Panc1 (cell line): ENCODE results near the gene LIMCH1. TPM values are rescaled to one million over a fixed set of nuclear protein-coding genes. Genes with fewer than 3 reads are reported as not detected.

Experiments
- ATAC-seq: fragments of 200-7000 bp; cut with Tn5 transposase; 2 replicates; pipeline ENCODE4 v1.9.1; 2020; ENCODE audit warnings: mild to moderate bottlenecking, moderate library complexity
- BruUV-seq: library from RNA; stranded (reverse); fragments of 400-500 nt; replicated peaks from 2 replicates; lab custom pipeline; 2021; lab: Mats Ljungman, UMichigan
- CTCF ChIA-PET: fragments of 300-600 bp; sonication (Branson Sonifier 250); formaldehyde crosslinking; loops from one replicate; lab custom pipeline; 2022; ENCODE audit warnings: antibody characterized with exemption; lab: Charles Lee
- POLR2A ChIA-PET: fragments of 300-600 bp; sonication (Branson Sonifier 250); formaldehyde crosslinking; loops from one replicate; lab custom pipeline; 2022; ENCODE audit warnings: antibody characterized with exemption; lab: Charles Lee
- DNase-seq: peaks from one replicate; pipeline ENCODE4 v3.0.0-alpha.2; 2010; ENCODE audit warnings: low read depth, low spot score
- H3K27ac ChIP-seq: 2 replicates; pipeline ENCODE4 v1.5.1; 2011; ENCODE audit warnings: mild to moderate bottlenecking, low read length, inconsistent platforms
- H3K27me3 ChIP-seq: fragments of 200-500 bp; sonication (Bioruptor generic); 2 replicates; pipeline ENCODE4 v1.6.0; 2014; ENCODE audit warnings: low read length, inconsistent platforms; ENCODE audit not compliant: control insufficient read depth, insufficient read depth
- H3K36me3 ChIP-seq: fragments of 200-500 bp; sonication (Bioruptor generic); 2 replicates; pipeline ENCODE4 v1.5.1; 2014; ENCODE audit warnings: inconsistent platforms, mild to moderate bottlenecking, low read length, moderate library complexity; ENCODE audit not compliant: control insufficient read depth, insufficient read depth
- H3K4me1 ChIP-seq: 2 replicates; pipeline ENCODE4 v1.5.1; 2011; ENCODE audit warnings: inconsistent platforms, mild to moderate bottlenecking, low read length, moderate library complexity; ENCODE audit not compliant: control insufficient read depth, insufficient read depth
- H3K4me3 ChIP-seq, 2 experiments: 2 replicates each; pipeline ENCODE4 v1.5.1; 2011 to 2012; ENCODE audit warnings: low read depth in 2 of 2, low read length in 2 of 2, mild to moderate bottlenecking in 2 of 2, inconsistent platforms in 1 of 2, moderate library complexity in 1 of 2
- H3K9me3 ChIP-seq: fragments of 200-500 bp; sonication (Bioruptor generic); 2 replicates; pipeline ENCODE4 v1.5.1; 2014; ENCODE audit warnings: low read depth, mild to moderate bottlenecking, inconsistent platforms, low read length, moderate library complexity; ENCODE audit not compliant: control insufficient read depth, insufficient read depth
- CTCF ChIP-seq: fragments of 450-650 bp; IDR thresholded peaks from 2 replicates; pipeline ENCODE4 v1.5.1; 2017; ENCODE audit warnings: mild to moderate bottlenecking
- POLR2AphosphoS5 ChIP-seq: IDR thresholded peaks from 2 replicates; pipeline ENCODE4 v1.6.1; 2012; ENCODE audit warnings: mild to moderate bottlenecking, low read depth, low read length, moderate library complexity
- REST ChIP-seq, 2 experiments: IDR thresholded peaks; 2 replicates each; pipeline ENCODE4 v1.6.1; 2011 to 2012; ENCODE audit warnings: low read depth in 2 of 2, control low read depth in 1 of 2, low read length in 1 of 2, mild to moderate bottlenecking in 1 of 2, moderate library complexity in 1 of 2; ENCODE audit not compliant: insufficient read depth in 1 of 2
- SIN3A ChIP-seq: IDR thresholded peaks from 2 replicates; pipeline ENCODE4 v1.6.1; 2012; ENCODE audit warnings: low read depth, mild to moderate bottlenecking, low read length, moderate library complexity, borderline replicate concordance; ENCODE audit not compliant: insufficient read depth
- TCF7L2 ChIP-seq: IDR thresholded peaks from 2 replicates; pipeline ENCODE4 v1.6.1; 2011; ENCODE audit warnings: mild to moderate bottlenecking, low read depth, low read length, inconsistent platforms
- in situ Hi-C: cut with HindIII; loops from 2 replicates; pipeline ENCODE4 v1.10.0; 2016; ENCODE audit warnings: low sequenced_read_pairs, low pct_unique_long_range_greater_than_20kb
- intact Hi-C: fragments of 100-400 bp; cut with micrococcal nuclease; formaldehyde crosslinking; loops from one replicate; pipeline ENCODE4 v1.10.0; 2022; ENCODE audit not compliant: unreplicated experiment
- total RNA-seq: library from RNA; stranded (reverse); gene quantifications from one replicate; pipeline ENCODE4 v1.2.1, GENCODE V29; 2021; ENCODE audit not compliant: unreplicated experiment

Gene LIMCH1
- total RNA-seq, 1 experiment from 2014 or later, result 3.3 TPM

DNA sequence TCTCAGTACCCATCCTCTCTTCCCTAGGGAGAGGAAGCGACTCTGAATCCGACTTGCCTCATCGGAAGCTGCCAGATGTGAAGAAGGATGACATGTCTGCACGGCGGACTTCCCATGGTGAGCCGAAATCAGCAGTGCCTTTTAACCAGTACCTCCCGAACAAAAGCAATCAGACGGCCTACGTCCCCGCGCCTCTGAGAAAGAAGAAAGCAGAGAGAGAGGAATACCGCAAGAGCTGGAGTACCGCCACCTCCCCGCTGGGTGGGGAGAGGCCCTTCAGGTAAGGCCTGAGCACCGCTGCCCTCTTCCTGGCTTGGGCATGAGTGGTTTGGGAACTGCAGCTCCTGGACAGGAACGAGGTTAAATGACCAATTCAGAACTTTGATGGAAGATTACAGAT is 81.2 kb downstream of the LIMCH1 start:
- no peak for ATAC-seq
- POLR2A ChIA-PET, result no interaction called here

GRCh38 chr4:41620594-41621256 is 82.8 kb downstream of the LIMCH1 start:
- Histone ChIP-seq H3K9me3 (no peaks in the 10 kb centered on the region), H3K4me3 (no peak overlapping the region), H3K4me1 (no peaks in the 10 kb centered on the region), H3K27ac (no peak overlapping the region), H3K27me3 (peaks cover 2% of the 10 kb centered on the region; the same call in 1 of the 2 replicates), H3K36me3 (no peaks in the 10 kb centered on the region)
- TF ChIP-seq TCF7L2, result no peak
- ATAC-seq, result no peak
- no TSS peak for BruUV-seq
- CTCF ChIA-PET, result no interaction called here
- in situ Hi-C loops (no loop called here), intact Hi-C loops (no loop called here)
- POLR2A ChIA-PET, result no interaction called here
- DNase-seq, result no peak

More for the DNA sequence above, 81.2 kb downstream of the LIMCH1 start:
- intact Hi-C loops (no loop called here), in situ Hi-C loops (no loop called here)
- Histone ChIP-seq H3K27me3 (peaks cover 5% of the 10 kb centered on the region), H3K27ac (no peak overlapping the region), H3K36me3 (no peaks in the 10 kb centered on the region), H3K9me3 (no peaks in the 10 kb centered on the region), H3K4me3 (no peak overlapping the region), H3K4me1 (no peaks in the 10 kb centered on the region)
- no peak for TF ChIP-seq CTCF
- TF ChIP-seq REST (IDR thresholded peaks at IDR 0.05; ENCODE audit: insufficient read depth in 1 of 2, low read depth in 2 of 2, low read length in 1 of 2), result no peak
- TF ChIP-seq POLR2AphosphoS5, result no peak
- no peak for TF ChIP-seq TCF7L2
- TF ChIP-seq SIN3A, result no peak
- CTCF ChIA-PET, result no interaction called here
- no TSS peak for BruUV-seq
- no peak for DNase-seq

DNA sequence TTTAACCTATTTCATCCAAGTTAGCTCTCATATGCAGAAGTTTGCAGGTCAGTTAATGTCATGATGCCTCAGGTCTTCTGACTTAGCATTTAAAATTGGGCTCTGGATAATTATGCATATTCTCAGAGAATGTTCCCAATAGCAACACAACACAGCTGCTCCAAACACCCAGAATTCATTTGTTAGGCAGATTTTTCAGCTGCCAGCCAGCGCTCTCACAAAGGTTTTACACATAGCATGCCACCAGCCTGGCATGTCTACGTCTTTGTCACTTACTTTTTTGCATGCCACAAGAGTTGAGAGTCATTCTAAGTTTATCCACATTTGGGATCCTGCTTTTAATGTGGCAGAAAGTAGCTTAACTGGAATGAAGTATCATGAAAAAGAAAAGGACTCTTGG is 84.8 kb downstream of the LIMCH1 start:
- DNase-seq (no peak), ATAC-seq (no peak)
- ChIA-PET CTCF (no interaction called here), POLR2A (no interaction called here)
- TF ChIP-seq POLR2AphosphoS5 (no peak), SIN3A (no peak), REST (IDR thresholded peaks at IDR 0.05; ENCODE audit: insufficient read depth in 1 of 2, low read depth in 2 of 2, low read length in 1 of 2) (no peak), TCF7L2 (no peak), CTCF (no peak)
- in situ Hi-C loops (no loop called here), intact Hi-C loops (no loop called here)
- Histone ChIP-seq H3K4me3 (no peak overlapping the region), H3K27me3 (peaks cover 2% of the 10 kb centered on the region; the same call in 1 of the 2 replicates), H3K36me3 (no peaks in the 10 kb centered on the region), H3K27ac (no peak overlapping the region), H3K9me3 (no peaks in the 10 kb centered on the region), H3K4me1 (no peaks in the 10 kb centered on the region)
- BruUV-seq, result no TSS peak
